Endothelial cell of umbilical vein (primary cell): ENCODE measurements around the gene MTMR6. TPM values are rescaled to one million over a fixed set of nuclear protein-coding genes. Genes with fewer than 3 reads are reported as not detected.

Experiments
- BruUV-seq: library from RNA; stranded (reverse); fragments of 400-500 nt; replicated peaks from 2 replicates; lab custom pipeline; 2021; lab: Mats Ljungman, UMichigan
- CTCF ChIA-PET: fragments of 300-600, 350-600 bp; sonication (Branson Sonifier 250); formaldehyde crosslinking; loops from one replicate; lab custom pipeline; 2021; ENCODE audit warnings: antibody characterized with exemption, inconsistent platforms; lab: Charles Lee
- POLR2A ChIA-PET: fragments of 300-600, 350-600 bp; sonication (Branson Sonifier 250); formaldehyde crosslinking; loops from one replicate; lab custom pipeline; 2021; ENCODE audit warnings: antibody characterized with exemption, inconsistent platforms; lab: Charles Lee
- DNase-seq: peaks from one replicate; pipeline ENCODE4 v3.0.0-alpha.2; 2011; ENCODE audit warnings: low read depth, low spot score
- FAIRE-seq: peaks from 2 replicates; lab custom pipeline; 2011; peaks lifted over from hg19 to GRCh38; lab: Jason Lieb, UNC
- H2AFZ ChIP-seq: 2 replicates; pipeline ENCODE4 v1.6.0; 2012; ENCODE audit warnings: low read depth, low read length, control low read depth, inconsistent platforms
- H3K27ac ChIP-seq: 2 replicates; pipeline ENCODE4 v1.5.1; 2011; ENCODE audit warnings: low read depth, mild to moderate bottlenecking, control low read depth, low read length, moderate library complexity; ENCODE audit not compliant: insufficient read depth
- H3K27me3 ChIP-seq, 2 experiments: 2 replicates each; pipeline versions ENCODE4 v1.6.0 to v1.6.1; 2011; ENCODE audit warnings: low read length in 2 of 2, mixed read lengths in 1 of 2; ENCODE audit not compliant: control insufficient read depth in 2 of 2, insufficient read depth in 2 of 2
- H3K36me3 ChIP-seq, 2 experiments: 2 replicates in 1 of 2; 3 replicates in 1 of 2; pipeline ENCODE4 v1.5.1; 2011; ENCODE audit warnings: low read length in 2 of 2, mild to moderate bottlenecking in 1 of 2, moderate library complexity in 1 of 2; ENCODE audit not compliant: control insufficient read depth in 2 of 2, insufficient read depth in 2 of 2; ENCODE audit errors: extremely low read depth in 1 of 2
- H3K4me1 ChIP-seq: 3 replicates; pipeline ENCODE4 v1.5.1; 2011; ENCODE audit warnings: mild to moderate bottlenecking, low read length; ENCODE audit not compliant: control insufficient read depth, insufficient read depth; ENCODE audit errors: extremely low read depth
- H3K4me2 ChIP-seq: 2 replicates; pipeline ENCODE4 v1.6.1; 2011; ENCODE audit warnings: low read length, control low read depth, mixed read lengths; ENCODE audit not compliant: insufficient read depth
- H3K4me3 ChIP-seq, 3 experiments: fragments of 200-600 bp in 1 of 3; sonication (generic), shearing (Covaris generic) in 1 of 3; replicated peaks in 1 of 3; 2 replicates each; pipeline ENCODE4 v1.5.1; 2011 to 2016; ENCODE audit warnings: control low read depth in 3 of 3, low read length in 3 of 3, mild to moderate bottlenecking in 2 of 3, inconsistent platforms in 1 of 3, low read depth in 1 of 3, moderate library complexity in 1 of 3; ENCODE audit not compliant: insufficient read depth in 1 of 3
- H3K79me2 ChIP-seq: 2 replicates; pipeline ENCODE4 v1.6.0; 2012; ENCODE audit warnings: low read length, inconsistent platforms; ENCODE audit not compliant: control insufficient read depth, insufficient read depth
- H3K9ac ChIP-seq: replicated peaks from 2 replicates; pipeline ENCODE3; 2011; ENCODE audit warnings: low read length, control low read depth; ENCODE audit not compliant: insufficient read depth; ENCODE audit errors: extremely low read depth
- H3K9me1 ChIP-seq: replicated peaks from 3 replicates; pipeline ENCODE4 v1.6.0; 2011; ENCODE audit warnings: mild to moderate bottlenecking, low read length; ENCODE audit not compliant: control insufficient read depth, insufficient read depth; ENCODE audit errors: extremely low read depth
- H3K9me3 ChIP-seq: replicated peaks from 2 replicates; pipeline ENCODE4 v1.5.1; 2012; ENCODE audit warnings: low read length, inconsistent platforms; ENCODE audit not compliant: control insufficient read depth, insufficient read depth
- H4K20me1 ChIP-seq: replicated peaks from 2 replicates; pipeline ENCODE3; 2011; ENCODE audit warnings: mild to moderate bottlenecking, low read length; ENCODE audit not compliant: control insufficient read depth, insufficient read depth; ENCODE audit errors: extremely low read depth
- EZH2 ChIP-seq: IDR thresholded peaks from 2 replicates; pipeline ENCODE4 v1.6.1; 2012; ENCODE audit warnings: borderline replicate concordance, low read depth, mild to moderate bottlenecking, moderate library complexity, low read length, inconsistent platforms; ENCODE audit not compliant: severe bottlenecking
- FOS ChIP-seq: IDR thresholded peaks from 2 replicates; pipeline ENCODE4 v1.6.1; 2011; ENCODE audit warnings: mild to moderate bottlenecking, low read length, moderate library complexity, borderline replicate concordance; ENCODE audit not compliant: insufficient read depth
- GATA2 ChIP-seq: IDR thresholded peaks from 2 replicates; pipeline ENCODE4 v1.7.0; 2011; ENCODE audit warnings: low read depth, mild to moderate bottlenecking, moderate library complexity, mixed read lengths, low read length; ENCODE audit not compliant: insufficient read length, insufficient read depth
- JUN ChIP-seq: IDR thresholded peaks from 2 replicates; pipeline ENCODE4 v1.6.1; 2011; ENCODE audit warnings: borderline replicate concordance, low read depth; ENCODE audit not compliant: insufficient read length, insufficient read depth
- MYC ChIP-seq: IDR thresholded peaks from one replicate; pipeline ENCODE4 v1.6.1; 2011; ENCODE audit warnings: mild to moderate bottlenecking, low read depth, low read length
- POLR2A ChIP-seq: IDR thresholded peaks from 2 replicates; pipeline ENCODE4 v1.6.1; 2012; ENCODE audit warnings: low read depth, mild to moderate bottlenecking, control low read depth, low read length
- POLR2AphosphoS5 ChIP-seq: IDR thresholded peaks from 2 replicates; pipeline ENCODE4 v1.6.1; 2012; ENCODE audit warnings: low read depth, mild to moderate bottlenecking, control low read depth, low read length, moderate library complexity; ENCODE audit not compliant: insufficient read depth
- dilution Hi-C: fragments of 300-500 bp; cut with MboI; formaldehyde crosslinking; loops from one replicate; pipeline ENCODE4 v1.15.0; 2019; ENCODE audit warnings: low sequenced_read_pairs; ENCODE audit not compliant: extremely low pct_ligation_motif_present
- intact Hi-C: fragments of 100-400 bp; cut with micrococcal nuclease; formaldehyde crosslinking; loops from one replicate; pipeline ENCODE4 v1.10.0; 2022
- polyA plus RNA-seq, 4 experiments: library from polyadenylated mRNA; depleted of rRNA in 3 of 4; stranded (reverse) in 3 of 4; unstranded in 1 of 4; fragments of >200 nt; gene quantifications; 2 replicates each; pipeline versions ENCODE4 v1.2.1 to v1.2.3, GENCODE V29; 2011 to 2012; ENCODE audit warnings: missing spikeins in 1 of 4
- total RNA-seq: library from RNA; stranded (reverse); gene quantifications from 2 replicates; pipeline ENCODE4 v1.2.3, GENCODE V29; 2021
- TF ChIP-seq, protein P1 (sequence below): IDR thresholded peaks from 2 replicates; pipeline ENCODE4 v1.6.1; 2011; ENCODE audit not compliant: insufficient read depth, insufficient read length
- TF ChIP-seq, protein P2 (sequence below), 2 donors: IDR thresholded peaks; 1 replicate in 1 of 2; 2 replicates in 1 of 2; pipeline ENCODE4 v1.5.1; 2011; ENCODE audit warnings: low read length in 2 of 2, mild to moderate bottlenecking in 2 of 2, moderate library complexity in 2 of 2, control low read depth in 1 of 2, inconsistent platforms in 1 of 2, low read depth in 1 of 2; ENCODE audit not compliant: insufficient read depth in 1 of 2; ENCODE audit errors: extremely low read depth in 1 of 2

The MTMR6 gene
- total and polyA plus RNA-seq, 2 donors (not counting 3 experiments of a cell fraction or from before 2014, with no cell fraction given), result 10.2 to 20.9 TPM

DNA sequence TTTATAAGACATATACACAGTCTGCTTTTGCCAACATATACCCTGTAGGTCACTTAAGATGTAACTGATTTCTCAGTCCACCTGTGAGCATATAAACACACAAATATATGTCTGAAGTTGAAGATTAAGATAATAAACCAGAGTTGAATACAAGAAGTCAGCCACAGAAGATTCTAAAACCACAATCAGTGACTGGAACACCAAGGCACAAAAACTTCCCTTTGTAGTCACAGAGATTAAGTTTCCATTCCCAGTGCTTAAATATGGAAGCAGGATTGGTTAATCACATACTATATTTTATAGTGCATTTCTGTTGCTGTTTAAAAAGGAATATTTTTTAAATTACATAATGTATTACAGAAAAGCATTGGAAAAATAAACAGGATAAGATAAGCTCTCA is 39.9 kb downstream of the MTMR6 start:
- FAIRE-seq (no peak), DNase-seq (no peak)
- Histone ChIP-seq H3K27me3 (no peaks in the 10 kb centered on the region), H3K9ac (no peak overlapping the region), H3K9me3 (no peaks in the 10 kb centered on the region), H3K9me1 (peaks cover 2% of the 10 kb centered on the region), H4K20me1 (no peaks in the 10 kb centered on the region), H3K4me1 (no peaks in the 10 kb centered on the region), H3K79me2 (no peaks in the 10 kb centered on the region), H3K27ac (no peak overlapping the region), H3K4me3 (no peak overlapping the region), H3K36me3 (peaks cover 0 to 14% of the 10 kb centered on the region in 2 experiments), H2AFZ (no peak overlapping the region), H3K4me2 (no peak overlapping the region)
- ChIA-PET CTCF (interaction anchor here (1.3 kb wide), 1 partner anchor 39 kb away, joined by 3 read pairs; no protein-coding TSS in a partner anchor), POLR2A (no interaction called here)
- dilution Hi-C loops, result no loop called here
- intact Hi-C loops, result no loop called here
- TF ChIP-seq JUN (no peak), EZH2 (no peak), FOS (no peak), GATA2 (no peak), MYC (no peak), POLR2AphosphoS5 (no peak), POLR2A (no peak)
- TF ChIP-seq, protein P1, sequence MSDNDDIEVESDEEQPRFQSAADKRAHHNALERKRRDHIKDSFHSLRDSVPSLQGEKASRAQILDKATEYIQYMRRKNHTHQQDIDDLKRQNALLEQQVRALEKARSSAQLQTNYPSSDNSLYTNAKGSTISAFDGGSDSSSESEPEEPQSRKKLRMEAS, result no peak
- TF ChIP-seq, protein P2, sequence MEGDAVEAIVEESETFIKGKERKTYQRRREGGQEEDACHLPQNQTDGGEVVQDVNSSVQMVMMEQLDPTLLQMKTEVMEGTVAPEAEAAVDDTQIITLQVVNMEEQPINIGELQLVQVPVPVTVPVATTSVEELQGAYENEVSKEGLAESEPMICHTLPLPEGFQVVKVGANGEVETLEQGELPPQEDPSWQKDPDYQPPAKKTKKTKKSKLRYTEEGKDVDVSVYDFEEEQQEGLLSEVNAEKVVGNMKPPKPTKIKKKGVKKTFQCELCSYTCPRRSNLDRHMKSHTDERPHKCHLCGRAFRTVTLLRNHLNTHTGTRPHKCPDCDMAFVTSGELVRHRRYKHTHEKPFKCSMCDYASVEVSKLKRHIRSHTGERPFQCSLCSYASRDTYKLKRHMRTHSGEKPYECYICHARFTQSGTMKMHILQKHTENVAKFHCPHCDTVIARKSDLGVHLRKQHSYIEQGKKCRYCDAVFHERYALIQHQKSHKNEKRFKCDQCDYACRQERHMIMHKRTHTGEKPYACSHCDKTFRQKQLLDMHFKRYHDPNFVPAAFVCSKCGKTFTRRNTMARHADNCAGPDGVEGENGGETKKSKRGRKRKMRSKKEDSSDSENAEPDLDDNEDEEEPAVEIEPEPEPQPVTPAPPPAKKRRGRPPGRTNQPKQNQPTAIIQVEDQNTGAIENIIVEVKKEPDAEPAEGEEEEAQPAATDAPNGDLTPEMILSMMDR (IDR thresholded peaks at IDR 0.05; ENCODE audit: extremely low read depth in 1 of 2, insufficient read depth in 1 of 2, low read depth in 1 of 2, low read length in 2 of 2), result no peak
- no TSS peak for BruUV-seq
